Fibroblast of pulmonary artery (primary cell): Measurements from ENCODE around the gene SREBF2.

Experiments
- DNase-seq: peaks from one replicate; pipeline ENCODE4 v3.0.0-alpha.2; 2010; ENCODE audit warnings: low read depth
- H3K4me3 ChIP-seq: replicated peaks from 2 replicates; pipeline ENCODE4 v1.5.1; 2011; ENCODE audit warnings: low read depth, mild to moderate bottlenecking, control low read depth, low read length, moderate library complexity
- TF ChIP-seq, protein P1 (sequence below): IDR thresholded peaks from 2 replicates; pipeline ENCODE4 v1.5.1; 2011; ENCODE audit warnings: mild to moderate bottlenecking, control low read depth, low read length, inconsistent platforms; ENCODE audit errors: missing control alignments

SREBF2 gene

DNA sequence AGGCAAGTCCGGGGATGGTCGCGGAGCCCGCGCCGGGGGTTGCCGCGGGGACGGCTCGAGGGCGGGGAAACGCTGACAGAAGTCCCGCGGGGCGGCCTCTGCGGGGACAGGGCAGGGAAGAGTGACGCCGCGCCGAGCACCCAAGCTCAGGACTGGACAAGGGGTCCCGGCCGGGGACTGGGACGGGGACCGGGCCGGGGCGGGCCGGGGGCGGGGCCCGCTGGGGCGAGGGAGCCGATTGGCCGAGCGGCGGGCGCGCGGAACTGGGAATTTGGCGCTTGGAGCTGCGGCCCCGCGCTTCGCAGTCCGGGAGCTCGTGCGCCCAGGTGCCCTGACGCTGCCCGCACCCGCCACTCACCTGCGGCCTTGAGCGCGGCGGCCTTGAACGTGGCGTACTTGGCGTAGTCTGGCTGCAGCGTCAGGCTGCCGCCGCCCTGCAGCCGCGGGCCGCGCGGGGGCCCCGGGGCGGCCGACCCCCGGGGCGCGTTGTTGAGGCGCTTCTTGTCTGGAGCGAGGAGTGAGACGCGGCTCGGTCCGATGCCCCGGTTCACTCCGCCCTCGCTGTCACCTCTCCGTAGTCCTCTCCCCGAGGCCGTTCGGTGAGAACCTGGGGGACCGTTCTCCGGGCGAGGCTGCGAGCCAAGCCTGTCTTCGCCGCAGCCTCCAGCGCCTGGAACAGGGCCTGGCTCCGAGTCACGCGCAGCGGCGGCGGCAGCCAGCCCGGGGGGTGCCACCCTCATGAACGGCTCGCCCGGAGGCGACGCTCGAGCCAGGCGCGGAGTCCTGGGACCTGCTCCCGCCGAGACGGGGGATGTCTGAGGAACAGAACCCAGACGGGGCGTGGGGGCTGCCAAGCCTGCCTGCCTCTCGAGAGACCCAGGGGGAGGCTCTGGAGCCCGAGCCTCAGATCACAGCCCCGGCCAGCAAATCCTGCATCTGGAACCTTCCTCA, 77.4 kb downstream of the SREBF2 start:
- no peak for DNase-seq
- H3K4me3 ChIP-seq = no peak overlapping the region
- TF ChIP-seq, protein P1, sequence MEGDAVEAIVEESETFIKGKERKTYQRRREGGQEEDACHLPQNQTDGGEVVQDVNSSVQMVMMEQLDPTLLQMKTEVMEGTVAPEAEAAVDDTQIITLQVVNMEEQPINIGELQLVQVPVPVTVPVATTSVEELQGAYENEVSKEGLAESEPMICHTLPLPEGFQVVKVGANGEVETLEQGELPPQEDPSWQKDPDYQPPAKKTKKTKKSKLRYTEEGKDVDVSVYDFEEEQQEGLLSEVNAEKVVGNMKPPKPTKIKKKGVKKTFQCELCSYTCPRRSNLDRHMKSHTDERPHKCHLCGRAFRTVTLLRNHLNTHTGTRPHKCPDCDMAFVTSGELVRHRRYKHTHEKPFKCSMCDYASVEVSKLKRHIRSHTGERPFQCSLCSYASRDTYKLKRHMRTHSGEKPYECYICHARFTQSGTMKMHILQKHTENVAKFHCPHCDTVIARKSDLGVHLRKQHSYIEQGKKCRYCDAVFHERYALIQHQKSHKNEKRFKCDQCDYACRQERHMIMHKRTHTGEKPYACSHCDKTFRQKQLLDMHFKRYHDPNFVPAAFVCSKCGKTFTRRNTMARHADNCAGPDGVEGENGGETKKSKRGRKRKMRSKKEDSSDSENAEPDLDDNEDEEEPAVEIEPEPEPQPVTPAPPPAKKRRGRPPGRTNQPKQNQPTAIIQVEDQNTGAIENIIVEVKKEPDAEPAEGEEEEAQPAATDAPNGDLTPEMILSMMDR = no peak

DNA sequence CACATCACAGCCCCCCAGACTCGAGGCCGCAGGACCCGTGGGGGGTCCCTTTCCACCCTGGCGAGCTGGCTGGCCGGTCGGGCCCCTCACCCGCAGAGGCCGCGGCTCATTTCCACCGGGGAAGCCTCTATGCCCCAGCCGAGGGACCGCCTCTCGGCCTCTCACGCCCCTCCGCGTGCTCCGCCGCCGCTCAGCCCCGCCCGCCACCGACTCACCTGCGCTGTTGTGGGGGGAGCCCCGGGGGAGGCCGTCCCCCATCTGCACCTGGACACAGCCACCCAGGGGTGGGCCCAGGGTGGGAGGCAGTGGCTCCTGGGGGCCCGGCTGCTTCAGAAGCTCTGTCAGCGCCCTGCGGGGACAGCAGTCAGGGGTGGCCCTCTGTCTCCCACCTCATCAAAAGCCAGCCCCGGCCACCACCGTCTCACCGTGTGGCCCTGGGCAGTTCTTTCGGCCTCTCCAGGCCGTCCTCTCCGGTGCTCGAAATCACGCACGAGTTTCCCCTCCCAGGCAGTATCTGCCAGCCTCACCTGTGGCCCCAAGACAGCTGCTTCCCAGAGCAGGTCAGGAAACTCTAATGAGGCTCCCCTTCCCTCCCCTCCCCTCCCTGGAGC, 78.2 kb downstream of the SREBF2 start:
- no peak overlapping the region for H3K4me3 ChIP-seq

DNA sequence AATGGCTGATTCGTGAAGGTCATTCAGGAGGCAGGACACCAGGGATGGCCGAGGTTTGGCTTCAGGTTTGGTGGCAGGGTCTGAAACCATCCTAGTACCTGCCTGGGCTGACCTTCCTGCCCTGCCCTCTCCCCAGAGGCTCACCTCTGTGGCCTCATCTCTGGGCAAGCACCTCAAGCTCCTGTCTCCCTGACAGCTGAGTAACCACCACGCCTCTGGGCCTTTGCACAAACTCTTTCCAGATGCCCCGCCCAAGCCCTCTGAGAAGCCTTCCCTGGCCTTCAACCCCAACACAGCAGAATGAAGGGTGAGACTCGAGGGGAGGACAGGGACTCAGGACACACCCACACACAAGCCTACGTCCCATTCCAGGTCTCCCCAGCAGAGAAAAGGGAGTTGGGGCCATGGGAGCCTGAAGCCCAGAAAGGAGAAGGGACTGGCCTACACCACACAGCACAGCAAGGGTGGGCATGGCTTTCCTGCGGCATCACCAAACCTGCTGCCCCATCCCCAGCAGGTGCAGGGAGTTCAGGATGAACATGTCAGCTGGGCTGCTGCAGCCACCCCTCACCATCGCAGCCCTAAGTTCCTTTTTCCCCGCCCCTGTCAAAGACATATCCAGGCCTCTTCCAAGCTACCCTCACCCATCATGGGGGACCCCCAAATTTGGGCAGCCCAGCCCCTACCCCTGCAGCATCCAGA, 79.6 kb downstream of the SREBF2 start:
- no peak overlapping the region for H3K4me3 ChIP-seq
- TF ChIP-seq, protein P1 = no peak
- DNase-seq = no peak

More for the DNA sequence above, 78.2 kb downstream of the SREBF2 start:
- TF ChIP-seq, protein P1 = no peak
- DNase-seq = no peak

DNA sequence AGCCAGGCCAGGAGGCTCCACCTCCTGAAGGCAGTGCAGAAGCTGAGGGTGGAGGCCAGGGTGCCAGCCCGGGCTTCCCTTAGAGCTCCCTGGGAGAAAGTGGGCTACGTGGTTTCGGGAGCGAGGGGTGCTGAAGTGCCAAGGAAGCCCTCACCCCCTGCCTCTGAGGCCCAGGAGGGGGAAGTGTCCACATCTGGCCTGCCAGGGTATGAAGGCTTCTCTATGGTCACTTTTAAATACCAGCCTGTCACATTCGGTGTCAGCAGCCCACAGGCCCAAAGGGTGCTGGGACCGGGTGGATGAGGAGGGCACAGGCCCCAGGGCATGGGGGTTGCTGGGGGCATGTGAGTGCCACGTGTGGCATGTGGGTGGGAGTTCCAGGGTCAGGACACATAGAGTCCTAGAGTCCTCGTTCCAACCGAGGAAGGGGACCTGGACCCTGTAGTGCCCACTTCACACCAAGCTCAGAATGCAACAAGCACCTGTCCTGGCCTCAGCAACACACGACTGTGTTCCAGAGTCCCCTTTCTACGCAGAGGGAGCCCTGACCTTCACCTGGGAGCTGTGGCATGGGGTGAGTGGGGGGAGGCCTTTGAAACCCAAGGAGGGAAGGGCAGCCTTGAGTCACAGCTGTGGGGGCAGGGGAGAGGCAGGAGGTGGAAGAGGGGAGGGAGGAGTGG, 80.3 kb downstream of the SREBF2 start:
- TF ChIP-seq, protein P1 = no peak
- DNase-seq = no peak
- no peak overlapping the region for H3K4me3 ChIP-seq

DNA sequence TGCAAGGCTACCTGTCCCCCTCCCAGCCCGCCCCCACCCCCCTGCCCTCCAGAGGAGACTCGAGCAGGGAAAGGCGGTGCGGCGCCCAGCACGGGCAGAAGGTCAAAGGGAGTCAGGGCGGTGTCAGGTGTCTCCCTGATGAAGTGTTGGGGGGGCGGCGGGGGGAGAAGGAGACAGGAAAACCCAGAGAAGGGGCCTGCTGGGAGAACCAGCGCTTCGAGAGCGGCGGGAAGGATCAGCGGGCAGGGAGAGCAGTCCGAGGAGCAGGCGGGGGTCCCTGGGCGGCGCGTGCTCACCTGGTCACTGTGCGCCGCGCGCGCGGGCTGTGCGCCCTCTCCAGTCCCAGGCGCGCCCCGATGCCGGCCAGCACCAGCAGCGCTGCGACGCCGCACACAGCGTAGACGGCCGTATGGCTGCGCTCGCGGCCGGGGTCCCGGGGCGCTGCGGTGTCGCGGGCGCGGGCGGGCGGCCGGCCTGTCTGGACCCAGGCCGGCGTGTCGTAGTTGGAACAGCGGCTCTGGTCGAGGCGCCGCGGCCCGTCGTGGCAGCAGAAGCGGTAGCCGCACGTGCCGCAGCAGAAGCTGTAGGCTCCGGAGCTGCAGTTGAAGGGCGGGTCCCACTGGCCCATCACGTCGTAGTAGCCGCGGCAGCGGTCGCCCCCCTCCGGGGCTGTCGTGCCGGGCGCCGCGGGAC, 81.1 kb downstream of the SREBF2 start:
- H3K4me3 ChIP-seq = no peak overlapping the region

More for the DNA sequence above, 81.1 kb downstream of the SREBF2 start:
- TF ChIP-seq, protein P1 = no peak
- DNase-seq = no peak
